HG03196 (cell line): ENCODE results near the gene GBA2.

Experiments used
- ATAC-seq: cut with Tn5 transposase; IDR thresholded peaks from one replicate; pipeline ENCODE4 v1.9.1; 2021; ENCODE audit not compliant: unreplicated experiment

The GBA2 gene

GRCh38 chr9:35738924-35739323, 10.1 kb downstream of the GBA2 start:
- ATAC-seq, result no peak

- ATAC-seq, result no peak
Measured at GRCh38 chr9:35738186-35738585, 10.8 kb downstream of the GBA2 start.

GRCh38 chr9:35737143-35737542, 11.9 kb downstream of the GBA2 start:
- no peak for ATAC-seq

- no peak for ATAC-seq
Measured at GRCh38 chr9:35736201-35736633, 12.8 kb downstream of the GBA2 start.

- ATAC-seq, result no peak
Measured at GRCh38 chr9:35734096-35734495, 14.9 kb downstream of the GBA2 start.

- no peak for ATAC-seq
Measured at GRCh38 chr9:35732800-35733541, 16.1 kb downstream of the GBA2 start.

GRCh38 chr9:35732185-35732799, 16.7 kb downstream of the GBA2 start, which contains the start of the genes CREB3 and TLN1:
Gene CREB3, plus strand, starts transcription at chr9:35732666. Its CDS starts 107 bp downstream, at chr9:35732773.
Gene TLN1, minus strand, starts transcription at chr9:35732195. Its CDS starts 6,501 bp downstream, at chr9:35725694.
- peak; percentile 73 for ATAC-seq

- no peak for ATAC-seq
Measured at GRCh38 chr9:35731415-35732184, 17.4 kb downstream of the GBA2 start.

GRCh38 chr9:35730486-35730854, 18.6 kb downstream of the GBA2 start:
- ATAC-seq, result no peak

GRCh38 chr9:35729700-35730485, 19.1 kb downstream of the GBA2 start:
- no peak for ATAC-seq

- no peak for ATAC-seq
Measured at GRCh38 chr9:35729101-35729500, 19.9 kb downstream of the GBA2 start.

- no peak for ATAC-seq
Measured at GRCh38 chr9:35728041-35728971, 20.7 kb downstream of the GBA2 start.

- ATAC-seq, result no peak
Measured at GRCh38 chr9:35727676-35728040, 21.4 kb downstream of the GBA2 start.

GRCh38 chr9:35726931-35727330, 22.1 kb downstream of the GBA2 start:
- ATAC-seq, result no peak

- no peak for ATAC-seq
Measured at GRCh38 chr9:35725362-35725761, 23.7 kb downstream of the GBA2 start.

GRCh38 chr9:35723908-35724307, 25.1 kb downstream of the GBA2 start:
- ATAC-seq, result no peak

GRCh38 chr9:35723426-35723825, 25.6 kb downstream of the GBA2 start:
- no peak for ATAC-seq

GRCh38 chr9:35719546-35719945, 29.5 kb downstream of the GBA2 start:
- ATAC-seq, result no peak

GRCh38 chr9:35718721-35719511, 30.1 kb downstream of the GBA2 start:
- ATAC-seq, result no peak
